Measurements from ENCODE around the gene CSPG4.

DNA sequence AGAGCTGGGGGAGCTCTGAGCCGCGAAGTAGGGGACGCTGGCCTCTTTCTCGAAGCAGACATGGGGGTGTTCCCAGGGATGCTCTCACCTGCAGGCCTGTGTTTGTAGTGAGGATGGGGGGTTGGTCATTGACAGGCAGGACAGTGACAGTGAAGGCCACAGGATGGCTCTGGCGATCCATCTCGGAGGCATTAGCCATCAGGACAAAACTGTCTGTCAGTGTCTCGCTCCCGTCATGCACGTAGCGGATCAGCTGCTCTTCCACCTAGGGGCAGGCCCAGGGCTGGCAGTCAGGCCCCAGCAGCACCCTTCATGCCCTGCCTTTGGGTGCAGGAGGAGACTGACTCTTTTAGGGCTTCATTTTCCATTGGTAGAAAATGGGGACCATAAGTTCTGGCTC, 28.0 kb downstream of the CSPG4 start:
- TF ChIP-seq POLR2A (IDR thresholded peaks at IDR 0.05; ENCODE audit: low read length) (no peak), GATA1 (IDR thresholded peaks at IDR 0.05; ENCODE audit: low read depth, low read length) (no peak)

All from erythroblast (primary cell).